GM13976 (cell line): ENCODE measurements around the gene NEU3.
"Not testable (repeated sequence)": the region's sequence is repeated elsewhere in the genome, so short reads cannot be mapped to it uniquely, and the experiment has no call there.

Experiments
- DNase-seq: peaks from one replicate; pipeline ENCODE4 v3.0.0; 2012; ENCODE audit warnings: low spot score
- CTCF ChIP-seq: IDR thresholded peaks from 2 replicates; pipeline ENCODE4 v1.5.1; 2012; ENCODE audit warnings: borderline replicate concordance, mild to moderate bottlenecking; ENCODE audit not compliant: insufficient read depth; ENCODE audit errors: extremely low read depth, missing control alignments, control extremely low read depth
- in situ Hi-C: fragments of 300-500 bp; cut with MboI; formaldehyde crosslinking; loops from one replicate; pipeline ENCODE4 v1.12.0; 2022; ENCODE audit warnings: low sequenced_read_pairs, mixed read lengths, inconsistent platforms; ENCODE audit not compliant: unreplicated experiment

The NEU3 gene

GRCh38 chr11:74957937-74958629 is 30.6 kb upstream of the NEU3 start:
- no peak for TF ChIP-seq CTCF
- in situ Hi-C loops, result no loop called here
- no peak for DNase-seq

GRCh38 chr11:74960128-74960527 is 28.6 kb upstream of the NEU3 start:
- in situ Hi-C loops, DNase-seq: not testable (repeated sequence)

- in situ Hi-C loops, result no loop called here
- TF ChIP-seq CTCF, result no peak
- no peak for DNase-seq
Observed at GRCh38 chr11:74966651-74967050, 22.1 kb upstream of the NEU3 start.

GRCh38 chr11:74970852-74971395 is 17.8 kb upstream of the NEU3 start:
- no peak for TF ChIP-seq CTCF
- DNase-seq, result no peak
- in situ Hi-C loops, result no loop called here

GRCh38 chr11:74971424-74971823 is 17.3 kb upstream of the NEU3 start:
- no peak for DNase-seq
- in situ Hi-C loops, result no loop called here
- TF ChIP-seq CTCF, result no peak

- in situ Hi-C loops, result no loop called here
Observed at GRCh38 chr11:74978041-74978440, 10.7 kb upstream of the NEU3 start.

More at GRCh38 chr11:74978041-74978440, 10.7 kb upstream of the NEU3 start:
- DNase-seq, result no peak
- no peak for TF ChIP-seq CTCF
